ENCODE results near the gene KRT5. TPM values are rescaled to one million over a fixed set of nuclear protein-coding genes. Genes with fewer than 3 reads are reported as not detected.

Gene KRT5
- total RNA-seq, 4 donors from 2014 or later, result 3,026 to 9,625 (median 8,067) TPM

DNA sequence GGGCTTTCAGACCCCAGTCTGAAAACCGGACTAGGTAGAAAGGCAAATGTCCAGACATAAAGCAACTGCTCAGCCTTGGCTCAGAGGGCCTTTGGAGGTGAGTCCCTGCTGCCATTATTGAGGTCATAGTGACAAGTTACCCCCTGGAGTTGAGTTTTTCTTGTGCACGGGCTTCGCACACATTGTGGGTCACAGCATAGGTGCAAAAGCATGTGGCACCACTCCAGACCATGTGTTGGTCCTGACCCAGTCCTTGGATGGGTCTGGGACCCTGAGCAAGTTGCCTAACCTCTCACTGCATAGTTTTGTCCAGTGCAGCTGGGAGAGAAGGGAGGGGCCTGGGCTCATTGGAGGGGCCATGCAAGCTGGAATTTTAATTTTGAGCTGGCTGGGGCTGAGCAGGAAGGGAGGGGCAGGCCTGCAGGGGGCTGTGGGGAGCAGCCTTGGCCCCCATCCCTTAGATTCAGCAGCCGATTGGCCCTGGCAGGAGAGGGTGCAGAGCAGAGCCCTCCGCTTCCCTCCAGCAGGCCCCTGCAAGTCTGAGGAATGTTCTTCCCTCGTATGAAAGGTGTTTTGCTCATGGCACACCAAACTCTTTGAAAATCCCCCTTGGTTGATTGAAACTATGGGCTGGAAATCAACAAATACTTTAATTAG is 4.2 kb upstream of the KRT5 start:
- H3K27me3 ChIP-seq, result peaks cover 10% of the 10 kb centered on the region
- TF ChIP-seq, protein P1, sequence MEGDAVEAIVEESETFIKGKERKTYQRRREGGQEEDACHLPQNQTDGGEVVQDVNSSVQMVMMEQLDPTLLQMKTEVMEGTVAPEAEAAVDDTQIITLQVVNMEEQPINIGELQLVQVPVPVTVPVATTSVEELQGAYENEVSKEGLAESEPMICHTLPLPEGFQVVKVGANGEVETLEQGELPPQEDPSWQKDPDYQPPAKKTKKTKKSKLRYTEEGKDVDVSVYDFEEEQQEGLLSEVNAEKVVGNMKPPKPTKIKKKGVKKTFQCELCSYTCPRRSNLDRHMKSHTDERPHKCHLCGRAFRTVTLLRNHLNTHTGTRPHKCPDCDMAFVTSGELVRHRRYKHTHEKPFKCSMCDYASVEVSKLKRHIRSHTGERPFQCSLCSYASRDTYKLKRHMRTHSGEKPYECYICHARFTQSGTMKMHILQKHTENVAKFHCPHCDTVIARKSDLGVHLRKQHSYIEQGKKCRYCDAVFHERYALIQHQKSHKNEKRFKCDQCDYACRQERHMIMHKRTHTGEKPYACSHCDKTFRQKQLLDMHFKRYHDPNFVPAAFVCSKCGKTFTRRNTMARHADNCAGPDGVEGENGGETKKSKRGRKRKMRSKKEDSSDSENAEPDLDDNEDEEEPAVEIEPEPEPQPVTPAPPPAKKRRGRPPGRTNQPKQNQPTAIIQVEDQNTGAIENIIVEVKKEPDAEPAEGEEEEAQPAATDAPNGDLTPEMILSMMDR (IDR thresholded peaks at IDR 0.05), result no peak
- no peak for TF ChIP-seq POLR2AphosphoS5 (IDR thresholded peaks at IDR 0.05)
- TF ChIP-seq EP300 (IDR thresholded peaks at IDR 0.05), result no peak
- TF ChIP-seq POLR2A (IDR thresholded peaks at IDR 0.05), result no peak
- 35% methylated on average over 6 of the region's 6 CpGs for WGBS
- H3K4me1 ChIP-seq, result peaks cover 60% of the 10 kb centered on the region
- DNase-seq (ENCODE audit: low spot score in 2 of 2), result peak in 1 of 2 donors; percentile 57
- H3K27ac ChIP-seq, result peak overlapping the region; percentile 94
- no peak overlapping the region for H3K4me3 ChIP-seq
- no peaks in the 10 kb centered on the region for H3K9me3 ChIP-seq
- H3K36me3 ChIP-seq, result no peaks in the 10 kb centered on the region

DNA sequence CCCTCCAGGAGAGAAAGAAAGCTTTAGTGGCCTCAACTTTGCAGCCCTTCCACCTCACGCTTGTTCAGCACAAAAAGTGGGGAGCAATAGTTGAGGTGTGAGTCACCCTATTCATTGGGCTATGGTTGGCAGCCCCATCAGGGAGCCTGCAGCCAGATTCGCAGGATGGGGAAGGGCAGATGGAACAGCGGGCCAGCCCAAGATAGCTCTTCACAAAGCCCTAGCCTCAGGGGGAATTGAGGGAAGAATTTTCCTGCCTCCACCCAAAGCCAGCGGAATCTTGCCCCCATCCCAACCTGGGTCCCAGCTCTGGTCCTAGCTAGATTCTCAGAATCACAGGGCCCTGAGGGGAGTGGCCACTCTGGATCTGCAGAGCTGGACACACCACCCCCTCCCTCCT is 3.6 kb upstream of the KRT5 start:
- H3K27me3 ChIP-seq, result peaks cover 10% of the 10 kb centered on the region
- H3K36me3 ChIP-seq, result peaks cover 3% of the 10 kb centered on the region
- 64% methylated on average over 4 of the region's 4 CpGs for WGBS
- TF ChIP-seq EP300 (IDR thresholded peaks at IDR 0.05) (no peak), POLR2A (IDR thresholded peaks at IDR 0.05) (no peak), POLR2AphosphoS5 (IDR thresholded peaks at IDR 0.05) (no peak)
- TF ChIP-seq, protein P1 (IDR thresholded peaks at IDR 0.05), result no peak
- no peak overlapping the region for H3K4me3 ChIP-seq
- peaks cover 60% of the 10 kb centered on the region for H3K4me1 ChIP-seq
- DNase-seq (ENCODE audit: low spot score in 2 of 2), result peak; percentile 54 to 70
- H3K27ac ChIP-seq, result peak overlapping the region; percentile 94
- no peaks in the 10 kb centered on the region for H3K9me3 ChIP-seq

DNA sequence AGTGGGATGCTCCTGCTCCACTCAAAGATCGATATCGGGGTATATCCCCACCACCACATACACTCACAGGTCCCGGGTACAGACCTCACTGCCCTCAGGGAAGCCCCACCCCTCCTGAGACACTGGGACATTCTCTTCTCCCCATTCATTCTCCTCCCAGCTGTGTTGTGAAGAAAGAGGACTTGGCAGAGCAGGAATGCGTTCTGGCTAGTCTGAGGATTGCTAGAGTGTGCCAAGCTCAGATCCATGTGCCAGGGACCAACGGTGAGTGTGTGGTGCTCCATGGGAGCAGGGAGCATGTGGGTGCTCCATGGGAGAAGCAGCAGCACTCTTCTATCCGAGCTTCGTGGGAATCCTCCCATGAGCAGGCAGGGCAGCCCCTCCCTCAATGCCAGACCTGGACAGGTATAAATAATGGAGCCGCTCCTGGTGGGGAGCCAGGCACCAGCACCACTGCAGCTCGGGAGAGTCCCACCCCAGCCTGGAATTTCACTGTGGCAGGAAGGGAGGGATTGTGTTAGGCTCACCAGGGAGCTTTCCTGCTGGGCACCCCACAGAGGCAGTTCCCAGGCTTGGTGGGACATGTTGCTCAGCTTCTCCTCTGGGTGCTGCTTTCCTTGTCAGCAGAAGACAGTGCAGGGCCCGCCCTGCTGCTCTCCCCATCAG is 2.3 kb upstream of the KRT5 start:
- TF ChIP-seq POLR2A (IDR thresholded peaks at IDR 0.05), result no peak
- peak in 2 of 3 donors; percentile 65 to 77 for TF ChIP-seq POLR2AphosphoS5 (IDR thresholded peaks at IDR 0.05)
- Histone ChIP-seq H3K4me1 (peaks cover 60% of the 10 kb centered on the region), H3K9me3 (no peaks in the 10 kb centered on the region), H3K27me3 (peaks cover 10% of the 10 kb centered on the region), H3K27ac (peak overlapping the region; percentile 94), H3K4me3 (peak overlapping the region; percentile 34), H3K36me3 (peaks cover 8% of the 10 kb centered on the region)
- WGBS, result 45% methylated on average over 5 of the region's 10 CpGs
- DNase-seq (ENCODE audit: low spot score in 2 of 2), result peak; percentile 70 to 79

DNA sequence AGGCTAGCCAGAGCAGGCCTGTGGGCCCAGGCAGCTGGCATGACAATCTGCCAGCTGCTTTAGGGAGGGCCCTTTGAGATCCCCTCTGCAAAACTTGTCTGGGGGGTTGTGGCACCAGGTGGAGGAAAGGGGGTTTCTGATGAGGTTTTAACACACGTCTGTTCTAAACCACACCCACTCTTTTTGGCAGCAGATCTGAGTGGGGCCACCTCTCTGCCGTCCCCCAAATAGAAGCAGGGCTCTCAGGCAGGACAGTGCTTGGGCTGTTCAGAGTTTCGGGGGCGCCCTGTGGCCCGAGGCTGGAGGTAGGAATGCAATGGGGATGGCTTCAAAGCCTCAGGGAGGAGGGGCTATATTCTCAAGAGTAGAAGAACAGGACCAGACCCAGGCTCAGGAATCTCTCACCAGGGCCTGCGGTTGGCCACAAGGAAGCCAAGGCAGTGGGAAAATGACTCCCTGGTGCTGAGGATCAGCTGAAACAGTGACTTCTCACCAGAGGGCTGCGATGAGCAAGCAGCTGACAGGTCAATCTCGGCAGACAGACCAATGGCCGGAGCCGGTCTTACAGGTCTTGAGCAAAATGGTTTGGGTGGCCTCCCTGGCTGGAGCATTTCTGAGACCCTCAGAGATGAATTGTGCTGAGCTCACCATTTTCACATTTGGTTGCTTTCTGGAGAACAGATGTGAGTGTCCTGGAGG is 1.5 kb upstream of the KRT5 start:
- peaks cover 10% of the 10 kb centered on the region for H3K27me3 ChIP-seq
- DNase-seq (ENCODE audit: low spot score in 2 of 2), result peak in 1 of 2 donors; percentile 59
- peaks cover 61% of the 10 kb centered on the region for H3K4me1 ChIP-seq
- TF ChIP-seq EP300 (IDR thresholded peaks at IDR 0.05), result no peak
- TF ChIP-seq POLR2A (IDR thresholded peaks at IDR 0.05), result no peak
- TF ChIP-seq POLR2AphosphoS5 (IDR thresholded peaks at IDR 0.05), result no peak
- TF ChIP-seq, protein P1 (IDR thresholded peaks at IDR 0.05), result no peak
- peaks cover 16% of the 10 kb centered on the region for H3K36me3 ChIP-seq
- H3K27ac ChIP-seq, result peak overlapping the region; percentile 94
- WGBS, result 48% methylated on average over 7 of the region's 10 CpGs
- no peaks in the 10 kb centered on the region for H3K9me3 ChIP-seq
- peak overlapping the region; percentile 34 for H3K4me3 ChIP-seq

DNA sequence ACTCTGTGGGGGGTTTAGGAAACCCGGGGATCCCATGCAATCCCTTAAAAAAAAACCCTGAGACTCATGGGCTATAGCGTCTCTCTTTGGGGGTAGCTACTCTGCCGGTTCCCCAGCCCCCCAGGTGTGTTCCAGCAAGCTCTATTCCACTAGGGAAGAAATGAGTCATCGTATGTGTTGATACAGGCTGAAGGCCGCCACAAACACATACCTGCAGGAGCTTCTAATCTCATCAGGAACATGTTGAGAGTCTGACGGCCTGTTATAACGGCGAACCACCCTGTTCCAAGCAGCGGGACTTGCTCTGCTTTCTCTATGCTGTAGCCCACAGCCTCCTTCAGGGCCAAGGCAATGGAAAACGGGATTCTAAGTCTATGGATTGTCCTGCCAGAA is 977 bp upstream of the KRT5 start:
- Histone ChIP-seq H3K4me3 (peak overlapping the region; percentile 56), H3K27ac (peak overlapping the region; percentile 94)
- DNase-seq (ENCODE audit: low spot score in 2 of 2), result peak in 1 of 2 donors; percentile 60

More for the DNA sequence above, 977 bp upstream of the KRT5 start:
- peaks cover 21% of the 10 kb centered on the region for H3K36me3 ChIP-seq
- H3K27me3 ChIP-seq, result peaks cover 10% of the 10 kb centered on the region
- peak in 1 of 3 donors; percentile 37 for TF ChIP-seq POLR2AphosphoS5 (IDR thresholded peaks at IDR 0.05)
- TF ChIP-seq, protein P1 (IDR thresholded peaks at IDR 0.05), result no peak
- peaks cover 66% of the 10 kb centered on the region for H3K4me1 ChIP-seq
- H3K9me3 ChIP-seq, result no peaks in the 10 kb centered on the region
- WGBS, result 64% methylated on average over 9 of the region's 10 CpGs

All from suprapubic skin (tissue), 4 donors.